ENCODE results near the gene JMJD6. TPM values are rescaled to one million over a fixed set of nuclear protein-coding genes. Genes with fewer than 3 reads are reported as not detected.

The JMJD6 gene
- total and polyA plus RNA-seq, 9 of the 15 experiments (the other 6 are each of a cell fraction or from before 2014, with no cell fraction given), result 2.5 to 52.3 (median 36.3) TPM

DNA sequence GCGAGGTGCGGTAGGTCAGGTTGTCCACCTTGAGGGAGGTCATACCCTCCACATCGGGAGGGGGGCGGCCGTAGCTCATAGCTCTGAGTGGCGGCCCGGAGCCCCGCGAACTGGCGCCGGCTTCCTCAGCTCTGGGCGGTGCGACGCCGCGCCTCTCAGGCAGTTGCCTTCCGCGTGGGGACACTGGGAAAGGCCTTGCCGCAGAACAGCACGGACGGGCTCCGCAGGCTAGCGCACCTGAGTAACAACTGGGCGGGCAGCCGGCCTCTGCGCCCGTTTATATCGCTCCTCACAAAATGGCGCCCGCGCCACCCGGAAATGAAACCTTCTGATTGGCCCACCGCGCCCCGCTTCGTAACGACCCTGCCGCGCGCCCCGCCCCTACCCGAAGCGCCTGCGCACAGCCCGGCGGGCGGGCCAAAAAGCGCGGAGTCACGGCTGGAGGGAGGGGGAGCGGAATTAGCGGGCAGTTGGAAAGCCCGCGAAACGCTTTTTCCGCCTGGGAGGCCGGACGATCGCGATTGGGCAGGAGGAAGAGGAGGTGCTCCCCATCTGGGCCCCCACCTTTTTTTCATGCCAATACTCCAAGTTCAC, 10.8 kb upstream of the JMJD6 start, which contains the start of gene SRSF2 (continued):
- TF ChIP-seq SIN3B (IDR thresholded peaks at IDR 0.05; ENCODE audit: low read depth) (peak; percentile 54), ZFP30 (CRISPR knock-in tag; IDR thresholded peaks at IDR 0.05; ENCODE audit: borderline replicate concordance) (no peak), SLC30A9 (CRISPR knock-in tag; IDR thresholded peaks at IDR 0.05) (no peak), HDGF (IDR thresholded peaks at IDR 0.05) (no peak), ZNF41 (CRISPR knock-in tag; conservative IDR thresholded peaks at IDR 0.05) (no peak; the same call in 1 of the 2 replicates), TAF9B (IDR thresholded peaks at IDR 0.05; ENCODE audit: partially characterized antibody) (peak; percentile 94), ZNF197 (CRISPR knock-in tag; IDR thresholded peaks at IDR 0.05; ENCODE audit: low read depth) (no peak), SMAD1 (IDR thresholded peaks at IDR 0.05; ENCODE audit: low read depth, low read length, partially characterized antibody) (peak; percentile 99), NRF1 (conservative IDR thresholded peaks at IDR 0.05 in 1 of 2, IDR thresholded peaks at IDR 0.05 in 1 of 2) (peak; percentile 98), ZNF274 (IDR thresholded peaks at IDR 0.05; ENCODE audit: borderline replicate concordance, low read depth, low read length) (no peak), THRAP3 (IDR thresholded peaks at IDR 0.05; ENCODE audit: borderline replicate concordance) (no peak), PHF21A (IDR thresholded peaks at IDR 0.05; ENCODE audit: borderline replicate concordance, low read depth) (peak; percentile 49; the same call in 1 of the 2 replicates), ZC3H11A (IDR thresholded peaks at IDR 0.05; ENCODE audit: low read depth, low read length) (peak; percentile 95), TBL1XR1 (IDR thresholded peaks at IDR 0.05; ENCODE audit: low read length in 2 of 2) (peak; percentile 43 to 65; a peak in 2 of 4 replicates), SMARCC2 (IDR thresholded peaks at IDR 0.05; ENCODE audit: low read depth) (no peak), FIP1L1 (IDR thresholded peaks at IDR 0.05; ENCODE audit: low read depth, low read length, poor library complexity, severe bottlenecking) (peak; percentile 99), ZBTB8A (IDR thresholded peaks at IDR 0.05; ENCODE audit: partially characterized antibody) (no peak), ZSCAN32 (CRISPR knock-in tag; IDR thresholded peaks at IDR 0.05) (no peak), NR1H2 (CRISPR knock-in tag; IDR thresholded peaks at IDR 0.05) (peak; percentile 93; the same call in 1 of the 2 replicates), ARNT (IDR thresholded peaks at IDR 0.05) (0 out of 4 replicates have a peak, but pooled peaks of 1 of the 2 experiments have one; percentile 28), ZNF384 (IDR thresholded peaks at IDR 0.05; ENCODE audit: low read depth, low read length) (peak; percentile 77; the same call in 1 of the 2 replicates), SNRNP70 (optimal IDR thresholded peaks at IDR 0.05; ENCODE audit: low read depth, low read length) (no peak), HDAC3 (IDR thresholded peaks at IDR 0.05; ENCODE audit: borderline replicate concordance, partially characterized antibody) (no peak)
